Ishikawa (cell line): ENCODE results near the gene MED15.

Source experiments
- CEBPB ChIP-seq: IDR thresholded peaks from 2 replicates; pipeline ENCODE4 v1.6.1; 2012
- CREB1 ChIP-seq: IDR thresholded peaks from 2 replicates; pipeline ENCODE4 v1.6.1; 2012; ENCODE audit warnings: low read depth
- EGR1 ChIP-seq: IDR thresholded peaks from 2 replicates; pipeline ENCODE4 v1.6.1; 2012
- EP300 ChIP-seq: IDR thresholded peaks from 2 replicates; pipeline ENCODE4 v1.6.1; 2012; ENCODE audit warnings: borderline replicate concordance
- FOXM1 ChIP-seq: IDR thresholded peaks from 2 replicates; pipeline ENCODE4 v1.6.1; 2012; ENCODE audit warnings: low read depth, borderline replicate concordance
- MAX ChIP-seq: IDR thresholded peaks from 2 replicates; pipeline ENCODE4 v1.6.1; 2012
- NFIC ChIP-seq: IDR thresholded peaks from 2 replicates; pipeline ENCODE4 v1.6.1; 2012
- RAD21 ChIP-seq: IDR thresholded peaks from 2 replicates; pipeline ENCODE4 v1.6.1; 2012; ENCODE audit warnings: low read depth
- TAF1 ChIP-seq: IDR thresholded peaks from 2 replicates; pipeline ENCODE4 v1.6.1; 2012; ENCODE audit warnings: low read depth, mild to moderate bottlenecking
- TCF12 ChIP-seq: IDR thresholded peaks from 2 replicates; pipeline ENCODE4 v1.6.1; 2012; ENCODE audit warnings: low read depth
- TEAD4 ChIP-seq: IDR thresholded peaks from 2 replicates; pipeline ENCODE4 v1.6.1; 2012
- YY1 ChIP-seq: IDR thresholded peaks from 2 replicates; pipeline ENCODE4 v1.6.1; 2012; ENCODE audit warnings: low read depth
- ZBTB7A ChIP-seq: IDR thresholded peaks from 2 replicates; pipeline ENCODE4 v1.6.1; 2012; ENCODE audit warnings: low read depth
- TF ChIP-seq, protein P1 (sequence below): IDR thresholded peaks from 2 replicates; pipeline ENCODE4 v1.6.1; 2012; ENCODE audit warnings: low read depth, mild to moderate bottlenecking
- TF ChIP-seq, protein P2 (sequence below): IDR thresholded peaks from 2 replicates; pipeline ENCODE4 v1.6.1; 2012

Gene MED15

GRCh38 chr22:20475115-20475436 is 32.3 kb upstream of the MED15 start:
- TF ChIP-seq CEBPB = no peak

DNA sequence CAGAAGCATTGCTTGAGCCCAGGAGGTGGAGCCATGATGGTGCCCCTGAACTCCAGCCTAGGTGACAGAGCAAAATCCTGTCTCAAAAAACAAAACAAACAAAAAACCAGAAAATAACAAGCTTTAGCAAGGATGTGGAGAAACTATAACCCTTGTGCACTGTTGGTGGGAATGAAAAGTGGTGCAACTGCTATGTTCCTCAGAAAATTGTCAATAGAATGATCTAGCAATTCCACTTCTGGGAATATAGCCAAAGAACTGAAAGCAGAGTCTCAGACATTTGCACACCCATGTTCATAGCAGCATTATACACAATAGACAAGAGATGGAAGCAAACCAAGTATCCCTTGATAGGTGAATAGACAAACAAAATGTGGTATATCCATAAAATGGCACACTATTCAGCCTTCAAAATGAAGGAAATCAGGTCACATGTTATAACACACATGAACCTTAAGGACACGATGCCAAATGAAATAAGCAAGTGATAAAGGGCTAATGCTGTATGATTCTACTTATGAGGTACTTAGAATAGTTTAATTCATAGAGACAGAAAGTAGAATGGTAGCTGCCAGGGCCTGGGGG is 27.7 kb upstream of the MED15 start:
- TF ChIP-seq EP300 (no peak), NFIC (no peak), TEAD4 (no peak), EGR1 (no peak), TCF12 (no peak), FOXM1 (no peak), RAD21 (no peak), YY1 (no peak), CEBPB (no peak), ZBTB7A (no peak), CREB1 (no peak), TAF1 (no peak), MAX (no peak)
- TF ChIP-seq, protein P1, sequence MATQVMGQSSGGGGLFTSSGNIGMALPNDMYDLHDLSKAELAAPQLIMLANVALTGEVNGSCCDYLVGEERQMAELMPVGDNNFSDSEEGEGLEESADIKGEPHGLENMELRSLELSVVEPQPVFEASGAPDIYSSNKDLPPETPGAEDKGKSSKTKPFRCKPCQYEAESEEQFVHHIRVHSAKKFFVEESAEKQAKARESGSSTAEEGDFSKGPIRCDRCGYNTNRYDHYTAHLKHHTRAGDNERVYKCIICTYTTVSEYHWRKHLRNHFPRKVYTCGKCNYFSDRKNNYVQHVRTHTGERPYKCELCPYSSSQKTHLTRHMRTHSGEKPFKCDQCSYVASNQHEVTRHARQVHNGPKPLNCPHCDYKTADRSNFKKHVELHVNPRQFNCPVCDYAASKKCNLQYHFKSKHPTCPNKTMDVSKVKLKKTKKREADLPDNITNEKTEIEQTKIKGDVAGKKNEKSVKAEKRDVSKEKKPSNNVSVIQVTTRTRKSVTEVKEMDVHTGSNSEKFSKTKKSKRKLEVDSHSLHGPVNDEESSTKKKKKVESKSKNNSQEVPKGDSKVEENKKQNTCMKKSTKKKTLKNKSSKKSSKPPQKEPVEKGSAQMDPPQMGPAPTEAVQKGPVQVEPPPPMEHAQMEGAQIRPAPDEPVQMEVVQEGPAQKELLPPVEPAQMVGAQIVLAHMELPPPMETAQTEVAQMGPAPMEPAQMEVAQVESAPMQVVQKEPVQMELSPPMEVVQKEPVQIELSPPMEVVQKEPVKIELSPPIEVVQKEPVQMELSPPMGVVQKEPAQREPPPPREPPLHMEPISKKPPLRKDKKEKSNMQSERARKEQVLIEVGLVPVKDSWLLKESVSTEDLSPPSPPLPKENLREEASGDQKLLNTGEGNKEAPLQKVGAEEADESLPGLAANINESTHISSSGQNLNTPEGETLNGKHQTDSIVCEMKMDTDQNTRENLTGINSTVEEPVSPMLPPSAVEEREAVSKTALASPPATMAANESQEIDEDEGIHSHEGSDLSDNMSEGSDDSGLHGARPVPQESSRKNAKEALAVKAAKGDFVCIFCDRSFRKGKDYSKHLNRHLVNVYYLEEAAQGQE = no peak
- TF ChIP-seq, protein P2, sequence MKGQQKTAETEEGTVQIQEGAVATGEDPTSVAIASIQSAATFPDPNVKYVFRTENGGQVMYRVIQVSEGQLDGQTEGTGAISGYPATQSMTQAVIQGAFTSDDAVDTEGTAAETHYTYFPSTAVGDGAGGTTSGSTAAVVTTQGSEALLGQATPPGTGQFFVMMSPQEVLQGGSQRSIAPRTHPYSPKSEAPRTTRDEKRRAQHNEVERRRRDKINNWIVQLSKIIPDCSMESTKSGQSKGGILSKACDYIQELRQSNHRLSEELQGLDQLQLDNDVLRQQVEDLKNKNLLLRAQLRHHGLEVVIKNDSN = no peak

DNA sequence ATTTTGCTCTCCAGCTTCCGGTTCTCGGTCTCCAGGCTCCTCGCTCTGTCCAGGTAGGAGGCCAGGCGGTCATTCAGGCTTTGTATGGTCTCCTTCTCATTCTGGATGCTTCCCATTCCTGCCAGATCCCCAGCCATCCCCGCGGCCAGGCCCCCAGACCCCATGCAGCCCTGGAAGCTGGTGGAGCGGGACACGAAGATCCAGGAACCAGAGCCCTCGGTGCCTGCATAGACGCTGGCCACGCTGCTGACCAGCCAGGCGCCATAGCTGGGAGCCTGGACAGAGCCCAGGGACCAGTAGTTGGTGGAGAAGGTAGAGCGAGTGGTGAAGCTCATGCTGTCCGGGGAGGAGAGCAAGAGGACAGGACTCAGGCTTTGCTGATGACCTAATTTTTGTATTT is 23.6 kb upstream of the MED15 start:
- TF ChIP-seq EGR1 (no peak), ZBTB7A (no peak), YY1 (no peak), TAF1 (no peak), CREB1 (no peak), TEAD4 (no peak), CEBPB (no peak)
- TF ChIP-seq, protein P2 = no peak
- TF ChIP-seq, protein P1 = no peak

GRCh38 chr22:20484948-20485683 is 22.3 kb upstream of the MED15 start:
- TF ChIP-seq EGR1 (no peak), CREB1 (no peak), RAD21 (no peak), FOXM1 (no peak), MAX (no peak), TAF1 (no peak), EP300 (no peak)

DNA sequence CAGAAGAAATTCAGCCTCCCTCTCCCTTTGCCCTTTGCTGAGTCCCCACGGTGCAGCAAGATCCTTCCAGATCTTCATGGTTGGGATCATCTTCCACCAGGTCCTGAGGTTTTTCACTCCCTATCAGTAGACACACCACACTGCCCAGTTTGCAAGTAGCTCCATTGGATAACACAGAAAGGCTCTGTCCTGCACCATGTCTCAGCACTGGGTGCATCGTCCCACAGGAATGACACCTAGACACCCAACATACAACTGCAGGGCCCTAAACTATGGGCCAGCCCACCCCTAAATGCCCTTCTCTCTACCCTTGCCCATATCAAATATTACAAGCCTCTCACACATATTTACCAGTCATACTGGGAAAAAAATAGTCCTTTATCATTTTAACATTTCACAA is 21.2 kb upstream of the MED15 start:
- TF ChIP-seq YY1 (no peak), CREB1 (no peak), NFIC (no peak), FOXM1 (no peak), CEBPB (no peak), TAF1 (no peak), TCF12 (no peak), RAD21 (no peak), EGR1 (no peak), TEAD4 (no peak), EP300 (no peak), MAX (no peak), ZBTB7A (no peak)
- TF ChIP-seq, protein P2 = no peak
- TF ChIP-seq, protein P1 = no peak
